GM18867 (cell line): ENCODE results near the gene PGAM5.

Source experiments
- ATAC-seq: cut with Tn5 transposase; IDR thresholded peaks from one replicate; pipeline ENCODE4 v1.9.1; 2021; ENCODE audit warnings: mild to moderate bottlenecking, moderate library complexity; ENCODE audit not compliant: unreplicated experiment

The PGAM5 gene

GRCh38 chr12:132710405-132711079, at the start of gene PGAM5:
Gene PGAM5, plus strand, starts transcription at chr12:132710842. Its CDS starts 35 bp downstream, at chr12:132710877.
- ATAC-seq: peak; percentile 89

GRCh38 chr12:132660996-132661395, 49.6 kb upstream of the PGAM5 start:
- ATAC-seq: no peak

- ATAC-seq: no peak
These were observed 48.7 kb upstream of the PGAM5 start for GRCh38 chr12:132661972-132662371.

GRCh38 chr12:132662901-132663755, 47.5 kb upstream of the PGAM5 start:
- no peak for ATAC-seq

- no peak for ATAC-seq
These were observed 46.2 kb upstream of the PGAM5 start for GRCh38 chr12:132664206-132665148.

- no peak for ATAC-seq
These were observed 45.5 kb upstream of the PGAM5 start for GRCh38 chr12:132665149-132665491.

GRCh38 chr12:132665794-132666193, 44.8 kb upstream of the PGAM5 start:
- ATAC-seq: no peak

GRCh38 chr12:132668191-132669088, 42.2 kb upstream of the PGAM5 start:
- ATAC-seq: no peak

- ATAC-seq: no peak
These were observed 41.3 kb upstream of the PGAM5 start for GRCh38 chr12:132669166-132669879.

- ATAC-seq: no peak
These were observed 38.5 kb upstream of the PGAM5 start for GRCh38 chr12:132672116-132672515.

GRCh38 chr12:132672678-132673077, 38.0 kb upstream of the PGAM5 start:
- no peak for ATAC-seq

GRCh38 chr12:132673288-132674179, 37.1 kb upstream of the PGAM5 start:
- ATAC-seq: no peak

- no peak for ATAC-seq
These were observed 36.1 kb upstream of the PGAM5 start for GRCh38 chr12:132674561-132674960.

- ATAC-seq: no peak
These were observed 34.7 kb upstream of the PGAM5 start for GRCh38 chr12:132675757-132676432.

GRCh38 chr12:132677492-132677891, 33.1 kb upstream of the PGAM5 start:
- ATAC-seq: no peak

GRCh38 chr12:132685400-132685799, 25.2 kb upstream of the PGAM5 start:
- ATAC-seq: no peak

GRCh38 chr12:132686825-132687210, 23.8 kb upstream of the PGAM5 start:
- ATAC-seq: peak; percentile 20
